GM15510 (cell line): ENCODE data around the gene CAPN13.

ENCODE experiments used
- POLR2A ChIP-seq: IDR thresholded peaks from 3 replicates; pipeline ENCODE4 v1.6.1; 2011; ENCODE audit warnings: borderline replicate concordance; ENCODE audit not compliant: insufficient read length; ENCODE audit errors: extremely low read depth

Gene CAPN13, protein sequence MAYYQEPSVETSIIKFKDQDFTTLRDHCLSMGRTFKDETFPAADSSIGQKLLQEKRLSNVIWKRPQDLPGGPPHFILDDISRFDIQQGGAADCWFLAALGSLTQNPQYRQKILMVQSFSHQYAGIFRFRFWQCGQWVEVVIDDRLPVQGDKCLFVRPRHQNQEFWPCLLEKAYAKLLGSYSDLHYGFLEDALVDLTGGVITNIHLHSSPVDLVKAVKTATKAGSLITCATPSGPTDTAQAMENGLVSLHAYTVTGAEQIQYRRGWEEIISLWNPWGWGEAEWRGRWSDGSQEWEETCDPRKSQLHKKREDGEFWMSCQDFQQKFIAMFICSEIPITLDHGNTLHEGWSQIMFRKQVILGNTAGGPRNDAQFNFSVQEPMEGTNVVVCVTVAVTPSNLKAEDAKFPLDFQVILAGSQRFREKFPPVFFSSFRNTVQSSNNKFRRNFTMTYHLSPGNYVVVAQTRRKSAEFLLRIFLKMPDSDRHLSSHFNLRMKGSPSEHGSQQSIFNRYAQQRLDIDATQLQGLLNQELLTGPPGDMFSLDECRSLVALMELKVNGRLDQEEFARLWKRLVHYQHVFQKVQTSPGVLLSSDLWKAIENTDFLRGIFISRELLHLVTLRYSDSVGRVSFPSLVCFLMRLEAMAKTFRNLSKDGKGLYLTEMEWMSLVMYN

DNA sequence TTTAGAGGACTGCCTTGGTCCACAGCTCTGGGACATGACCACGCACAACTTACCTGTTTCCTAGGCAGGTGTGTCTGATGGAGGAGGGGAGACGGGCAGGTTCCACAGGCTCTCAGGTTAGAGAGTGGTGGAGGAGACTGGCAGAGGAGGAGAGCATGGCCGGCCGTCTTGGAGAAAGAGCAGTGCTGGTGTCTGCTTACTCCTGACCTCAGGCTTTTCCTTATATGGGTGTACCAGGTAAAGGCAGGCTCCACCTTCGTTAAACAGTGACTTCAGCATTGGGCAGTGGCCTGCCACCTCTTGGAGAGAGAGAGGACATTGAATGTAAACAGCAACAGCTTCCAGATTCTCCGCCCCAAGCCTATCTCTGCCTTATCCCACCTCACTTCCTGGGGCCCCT lies at the start of gene CAPN13:
TSS of gene CAPN13 (minus strand) at position 198 of the 400 bp plus-strand sequence. CDS start 20,121 bp downstream, outside the sequence.
- no peak for TF ChIP-seq POLR2A

DNA sequence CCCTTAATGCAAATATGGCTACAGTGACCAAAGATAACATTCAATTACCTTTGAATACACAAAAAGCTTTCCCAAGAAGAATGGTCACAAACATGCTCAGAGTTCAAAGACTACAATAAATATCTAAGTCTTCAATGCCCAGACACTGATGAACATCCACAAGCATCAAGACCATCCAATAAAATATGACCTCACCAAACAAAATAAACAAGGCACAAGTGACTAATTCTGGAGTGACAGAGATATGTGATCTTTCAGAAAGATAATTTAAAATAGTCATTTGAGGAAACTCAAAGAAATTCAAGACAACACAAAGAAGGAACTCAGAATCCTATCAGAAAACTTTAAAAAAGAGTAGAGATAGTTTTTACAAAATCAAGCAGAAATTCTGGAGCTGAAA lies 40.6 kb upstream of the CAPN13 start:
- TF ChIP-seq POLR2A, result no peak

DNA sequence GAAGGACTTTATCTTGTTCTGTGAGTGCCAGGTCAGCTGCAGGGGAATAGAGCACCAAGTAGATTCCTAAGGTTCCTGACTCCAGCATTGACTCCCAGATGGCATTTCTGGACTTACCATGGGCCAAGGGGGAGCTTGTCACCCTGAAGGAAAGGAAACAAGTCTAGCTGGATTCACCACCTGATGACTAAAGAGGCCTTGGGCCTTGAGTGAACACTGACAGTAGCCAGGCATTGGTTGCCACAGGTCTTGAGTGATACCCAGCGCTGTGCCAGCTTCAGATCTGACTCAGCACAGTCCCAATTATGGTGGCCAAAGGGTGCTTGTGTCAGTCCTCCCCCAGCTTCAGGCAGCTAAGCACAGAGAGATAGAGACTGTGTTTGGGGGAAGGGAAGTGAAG lies 40.1 kb upstream of the CAPN13 start:
- TF ChIP-seq POLR2A, result no peak

DNA sequence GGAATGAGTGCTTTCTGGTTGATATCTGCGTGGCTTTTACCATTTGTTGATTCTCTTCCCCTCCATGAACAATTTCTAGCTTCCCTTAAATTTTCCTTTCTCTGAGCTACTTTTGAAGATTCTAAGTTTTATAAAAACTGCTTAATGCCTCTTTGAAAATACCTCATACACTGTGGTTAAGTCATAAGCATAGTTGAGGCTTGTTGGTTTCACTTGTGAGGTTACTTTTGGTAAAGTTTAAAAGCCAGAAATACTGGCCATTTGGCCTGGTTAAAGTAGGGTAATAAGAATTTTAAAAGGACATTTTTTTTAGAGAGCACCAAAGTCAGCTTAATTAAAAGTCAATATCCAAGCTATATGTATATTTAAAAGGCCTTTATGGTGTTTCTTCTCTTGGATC lies 21.3 kb upstream of the CAPN13 start:
- TF ChIP-seq POLR2A, result no peak

DNA sequence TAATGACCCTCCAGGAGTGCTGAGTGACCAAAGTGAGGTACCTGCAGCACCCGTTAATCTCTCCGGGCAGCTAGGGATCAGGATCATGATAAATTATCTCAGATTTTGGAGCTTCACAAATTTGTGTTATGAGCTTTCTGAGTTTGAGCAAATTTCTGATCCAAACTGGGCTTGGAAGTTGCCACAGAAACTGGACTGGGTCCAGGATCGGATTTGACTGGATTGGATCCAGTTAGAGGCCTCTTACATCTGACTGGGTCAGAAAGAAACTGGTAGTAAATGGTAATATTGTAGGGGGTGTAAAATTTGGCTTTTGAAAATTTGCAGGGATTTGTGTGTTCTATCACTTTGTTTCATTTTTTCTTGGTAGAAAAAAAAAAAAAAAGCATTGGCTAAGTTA lies 19.7 kb upstream of the CAPN13 start:
- no peak for TF ChIP-seq POLR2A

DNA sequence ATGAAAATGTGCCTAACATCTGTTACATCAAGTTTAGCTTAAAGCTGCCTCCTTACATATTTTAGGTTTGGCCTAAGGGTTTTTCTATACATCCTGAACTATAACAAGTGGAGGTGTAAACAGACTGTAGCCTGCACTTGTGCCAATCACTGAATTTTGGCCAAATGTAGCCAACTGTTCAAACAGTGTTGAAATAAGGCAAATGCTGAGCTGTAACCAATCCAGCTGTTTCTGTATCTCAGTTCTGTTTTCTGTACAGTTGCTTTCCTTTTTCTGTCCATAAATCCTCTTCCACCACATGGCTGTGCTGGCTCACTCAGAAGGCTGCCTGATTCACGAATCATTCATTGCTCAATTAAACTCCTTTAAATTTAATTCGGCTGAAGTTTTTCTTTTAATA lies 19.2 kb upstream of the CAPN13 start:
- no peak for TF ChIP-seq POLR2A

DNA sequence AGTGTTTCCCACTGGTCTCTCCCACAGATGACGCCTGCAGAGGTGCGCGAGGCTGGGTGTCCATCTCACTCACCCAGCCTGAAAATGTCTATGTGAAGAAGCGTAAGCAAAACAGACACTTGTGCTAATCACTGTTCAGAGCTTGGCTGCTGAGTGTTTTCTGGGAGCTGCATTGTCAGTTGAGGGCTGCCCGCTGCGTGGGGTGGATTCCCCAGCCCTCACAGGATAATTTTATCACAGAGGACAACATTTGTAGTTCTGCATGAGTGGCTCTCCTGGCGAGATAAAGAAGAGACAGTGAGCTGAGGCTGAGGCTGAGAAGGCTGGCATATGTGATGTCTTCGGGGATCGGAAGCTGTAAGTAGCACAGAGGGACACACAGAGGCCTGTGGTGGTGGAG lies 16.2 kb upstream of the CAPN13 start:
- no peak for TF ChIP-seq POLR2A

DNA sequence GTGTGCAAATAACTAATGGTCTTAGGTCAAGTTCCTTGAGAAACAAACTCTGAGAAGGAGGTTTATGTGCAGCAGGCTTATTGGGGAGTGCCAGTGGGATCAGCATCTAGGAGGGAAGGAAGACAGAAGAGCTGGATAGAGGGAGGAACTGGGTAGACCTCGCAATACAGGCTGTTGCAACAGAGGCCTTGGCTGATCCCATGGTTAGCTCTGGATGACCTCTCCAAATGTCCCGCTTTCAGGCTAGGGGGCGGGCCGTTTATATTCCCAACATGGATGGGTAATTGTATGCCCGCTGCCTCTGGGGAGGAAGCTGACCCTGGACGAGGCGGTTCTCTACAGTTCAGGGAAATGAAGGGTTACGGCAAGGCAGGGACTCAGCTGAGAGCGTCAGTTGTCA lies 14.7 kb upstream of the CAPN13 start:
- TF ChIP-seq POLR2A, result no peak

DNA sequence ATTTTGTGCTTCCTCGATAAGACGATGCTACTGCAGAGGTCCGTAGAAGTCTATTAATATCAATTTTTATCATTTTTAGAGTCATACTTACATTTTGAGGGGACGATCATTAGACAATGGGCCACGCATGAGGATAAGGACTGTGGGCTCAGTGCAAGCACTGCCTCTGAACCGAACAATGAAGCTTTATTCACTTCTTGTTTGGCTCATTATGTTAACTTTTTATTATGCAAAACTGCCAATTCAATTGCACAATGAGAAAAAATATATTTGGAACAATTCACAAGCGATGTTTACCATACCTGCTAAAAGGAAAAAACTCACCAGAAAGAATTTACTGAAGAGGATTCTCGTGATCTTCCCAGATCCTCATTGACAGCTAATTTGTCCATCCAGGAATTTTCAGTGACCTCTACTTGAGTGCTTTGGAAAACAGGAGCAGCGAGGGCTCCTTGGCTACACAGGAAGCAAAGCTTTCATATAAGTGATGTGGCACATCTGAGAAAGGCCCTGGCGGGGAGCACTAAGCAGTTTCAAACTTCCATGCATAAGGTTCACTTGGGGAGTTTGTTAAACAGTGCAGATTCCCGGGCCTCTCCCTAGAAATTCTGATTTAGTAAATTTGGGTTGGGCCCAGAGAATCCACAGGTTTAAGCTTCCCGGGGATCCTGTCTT lies 13.3 kb upstream of the CAPN13 start:
- no peak for TF ChIP-seq POLR2A

DNA sequence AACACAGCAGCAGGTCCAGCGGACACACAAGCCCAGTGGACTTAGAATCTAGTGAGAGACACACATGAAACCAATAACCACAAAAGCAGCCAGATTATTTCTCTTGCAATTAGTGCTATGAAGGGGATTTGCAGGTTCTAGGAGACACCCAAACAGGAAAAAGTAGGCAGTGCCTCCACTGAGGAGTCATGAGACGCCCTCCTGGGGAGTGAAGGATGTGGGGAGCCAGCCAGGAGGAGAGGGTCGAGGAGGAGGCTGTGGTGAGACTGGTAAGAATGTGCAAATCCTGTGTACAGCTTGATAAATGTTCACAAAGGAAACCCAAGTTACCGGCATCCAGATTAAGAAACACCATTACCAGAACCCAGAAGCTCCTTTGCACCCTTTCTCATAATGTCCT lies 2.7 kb upstream of the CAPN13 start:
- TF ChIP-seq POLR2A, result no peak

DNA sequence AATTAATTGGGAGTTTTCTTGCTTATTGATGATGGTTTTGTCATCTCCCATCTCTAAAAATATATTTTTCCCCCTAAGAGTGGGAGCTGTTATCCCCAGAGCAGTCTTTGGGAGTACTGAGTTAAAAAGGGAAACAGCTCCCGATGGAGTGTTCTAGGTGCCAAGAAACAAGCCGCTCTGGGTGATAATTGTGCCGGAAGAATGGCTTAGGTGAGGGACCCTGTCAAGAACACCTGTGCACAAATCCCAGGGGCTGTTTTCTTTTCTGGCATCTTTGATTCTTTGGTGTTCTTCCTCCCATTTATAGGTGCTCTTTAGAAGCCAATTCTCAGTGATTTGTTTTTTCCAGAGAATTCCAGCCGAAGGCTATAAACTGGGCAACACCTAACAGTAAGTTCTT lies 1.4 kb upstream of the CAPN13 start:
- no peak for TF ChIP-seq POLR2A

DNA sequence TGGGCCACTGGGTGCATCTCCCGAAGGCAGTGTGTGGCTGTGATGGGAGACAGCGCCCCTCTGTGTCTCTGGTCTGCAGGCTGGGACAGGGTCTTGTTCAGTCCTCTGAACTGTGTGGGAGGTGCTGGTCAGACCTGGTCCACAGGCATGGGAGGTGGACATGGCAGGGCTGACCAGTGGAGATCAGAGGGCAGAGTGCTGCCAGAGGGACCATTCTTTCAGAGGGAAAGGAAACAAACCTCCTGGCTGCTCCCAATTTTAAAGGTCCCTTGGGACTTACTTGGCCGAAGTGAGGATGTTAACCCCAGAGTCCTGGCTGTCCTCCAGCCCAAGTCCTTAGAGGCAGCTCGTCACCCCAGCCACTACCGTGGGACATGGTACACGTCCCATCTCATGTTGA lies 4.0 kb downstream of the CAPN13 start:
- no peak for TF ChIP-seq POLR2A

DNA sequence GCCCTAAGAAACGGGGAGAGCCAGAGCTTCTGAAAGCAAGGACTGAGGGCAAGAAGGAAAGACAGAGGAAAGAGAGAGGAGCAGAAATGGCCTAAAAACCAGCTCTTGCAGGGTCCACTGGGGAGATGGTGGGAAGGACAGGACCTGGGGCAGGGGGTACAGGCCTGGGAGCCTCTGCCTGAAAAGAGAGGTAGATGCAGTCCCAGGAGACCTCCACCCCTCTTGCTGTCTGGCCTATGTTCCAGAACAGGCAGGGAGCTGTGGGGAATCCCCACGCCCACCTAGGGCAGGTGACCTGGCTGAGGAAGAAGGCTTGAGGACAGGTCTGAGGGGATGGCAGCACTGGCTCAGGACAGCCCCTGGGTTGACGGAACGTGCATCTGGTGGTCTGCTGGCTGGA lies 4.6 kb downstream of the CAPN13 start:
- no peak for TF ChIP-seq POLR2A

DNA sequence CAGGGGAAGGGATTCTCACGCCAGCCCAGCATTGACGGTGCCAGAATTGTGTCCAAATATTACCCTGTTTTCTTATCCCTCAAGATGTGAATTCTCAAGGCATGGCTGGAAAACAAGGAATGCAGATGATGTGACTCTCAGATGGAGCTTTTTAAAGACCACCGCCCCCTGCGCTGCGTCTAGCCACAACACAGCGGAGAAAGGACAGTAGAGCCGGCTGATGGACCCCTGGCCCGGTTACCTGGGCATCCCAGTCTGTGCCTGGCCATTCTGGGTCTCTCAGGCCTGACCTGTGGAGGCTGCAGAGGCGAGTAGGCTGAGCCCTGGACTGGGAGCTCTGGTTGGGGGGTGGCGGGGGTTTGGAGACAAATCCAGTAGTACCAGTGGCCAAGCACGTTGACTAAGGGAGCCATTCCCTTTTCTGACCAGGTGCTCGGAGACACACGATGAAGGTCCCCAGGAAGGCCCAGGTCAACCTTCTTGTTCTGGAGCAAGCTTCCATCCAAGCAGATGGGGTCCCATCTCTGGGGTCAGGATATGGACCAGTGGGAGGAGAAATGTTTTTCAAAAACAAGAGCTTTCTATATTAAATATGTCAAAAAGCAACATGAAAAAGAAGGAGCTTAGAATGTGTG lies 5.3 kb downstream of the CAPN13 start:
- no peak for TF ChIP-seq POLR2A

DNA sequence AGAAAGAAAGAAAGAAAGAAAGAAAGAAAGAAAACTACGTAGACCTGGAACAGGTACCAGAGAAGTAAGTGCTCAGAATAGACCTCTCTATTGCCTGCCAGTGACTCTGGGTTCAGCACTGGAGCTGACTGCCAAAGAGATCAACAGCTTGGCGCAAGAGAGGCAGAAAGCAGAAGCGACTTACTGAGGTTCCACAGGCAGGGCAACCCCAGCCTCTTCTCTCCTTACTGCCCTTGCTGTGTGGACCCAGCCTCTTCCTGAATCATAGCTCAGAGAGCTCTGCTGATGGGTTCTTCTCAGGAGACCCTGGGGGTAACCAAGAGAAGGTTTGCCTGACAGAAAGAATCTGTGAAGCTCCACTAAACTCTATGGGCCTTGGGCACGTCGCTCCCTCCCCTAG lies 7.1 kb downstream of the CAPN13 start:
- TF ChIP-seq POLR2A, result no peak

DNA sequence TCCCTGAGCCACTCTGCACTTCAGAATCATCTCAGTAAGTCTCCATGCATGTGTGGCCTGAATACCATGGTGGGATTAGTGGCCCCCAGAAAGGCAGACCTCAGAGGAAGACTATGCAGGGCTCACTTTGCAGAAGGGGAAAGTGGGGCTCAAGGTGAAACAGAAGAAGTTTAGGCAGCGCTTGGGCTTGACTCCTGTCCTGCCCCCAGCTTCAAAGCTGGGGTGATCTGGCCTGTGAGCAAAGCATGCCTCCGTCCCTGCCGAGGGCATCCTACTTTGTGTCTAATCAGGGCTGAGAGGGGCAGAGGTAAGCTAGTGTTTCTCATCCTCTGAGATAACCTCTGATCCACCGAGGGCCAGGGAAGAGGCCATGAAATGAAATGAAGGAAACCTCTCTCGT lies 7.9 kb downstream of the CAPN13 start:
- TF ChIP-seq POLR2A, result no peak

DNA sequence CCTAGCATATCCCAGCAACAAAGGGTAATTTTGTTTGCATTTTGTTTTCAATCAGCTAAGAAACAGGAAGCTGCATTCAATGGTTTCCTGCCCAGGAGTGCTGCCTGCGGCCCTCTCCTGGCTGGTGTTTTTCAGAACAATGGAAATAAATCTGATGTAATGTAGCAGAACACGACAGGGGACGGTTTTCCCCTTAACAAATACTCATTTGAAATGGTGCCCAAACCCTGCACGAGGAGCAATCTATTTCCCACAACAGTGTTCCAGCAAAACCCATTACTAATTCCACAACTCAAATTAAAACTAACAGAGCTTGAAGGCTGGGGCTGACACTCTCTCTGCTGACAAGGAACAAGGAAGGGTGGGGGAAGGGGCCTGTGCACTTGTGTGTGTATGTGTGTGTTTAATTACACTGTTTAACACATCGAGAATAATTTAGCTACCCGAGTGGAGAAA lies 8.7 kb downstream of the CAPN13 start:
- no peak for TF ChIP-seq POLR2A
